T-cell (primary cell): Measurements from ENCODE around the gene LGALSL. TPM values are rescaled to one million over a fixed set of nuclear protein-coding genes. Genes with fewer than 3 reads are reported as not detected.

Experiments used
- ATAC-seq, 4 experiments: fragments of 200-7000 bp in 3 of 4; fragments of 150-1000 bp in 1 of 4; cut with Tn5 transposase; replicated peaks in 1 of 4; 1 replicate in 3 of 4; 2 replicates in 1 of 4; pipeline ENCODE4 v1.10.0; 2021; ENCODE audit warnings: moderate library complexity in 3 of 4, mild to moderate bottlenecking in 2 of 4, moderate number of reproducible peaks in 1 of 4
- CTCF ChIA-PET, 2 donors: fragments of 300-600 bp; sonication (Branson Sonifier 250); formaldehyde crosslinking; loops; one replicate each; lab custom pipeline; 2022; ENCODE audit warnings: antibody characterized with exemption in 2 of 2; lab: Charles Lee
- POLR2A ChIA-PET, 2 donors: fragments of 300-600 bp; sonication (Branson Sonifier 250); formaldehyde crosslinking; loops; one replicate each; lab custom pipeline; 2022; ENCODE audit warnings: antibody characterized with exemption in 2 of 2; lab: Charles Lee
- DNase-seq, 35 experiments: peaks; one replicate each; pipeline versions ENCODE4 v3.0.0 to v3.0.0-alpha.2; 2013 to 2023
- H3K27ac ChIP-seq: one replicate; pipeline ENCODE4 v1.5.1; 2013; ENCODE audit warnings: low read length
- H3K27me3 ChIP-seq, 2 experiments: replicated peaks in 1 of 2; 1 replicate in 1 of 2; 2 replicates in 1 of 2; pipeline versions ENCODE4 v1.6.1 to v1.7.0; 2013; ENCODE audit warnings: low read length in 1 of 2, mixed read lengths in 1 of 2; ENCODE audit not compliant: control insufficient read depth in 2 of 2, insufficient read depth in 2 of 2; ENCODE audit errors: extremely low read depth in 1 of 2
- H3K36me3 ChIP-seq, 2 donors: 1 replicate in 1 of 2; 2 replicates in 1 of 2; pipeline versions ENCODE4 v1.6.1 to v1.7.0; 2013; ENCODE audit warnings: low read length in 1 of 2; ENCODE audit not compliant: control insufficient read depth in 2 of 2, insufficient read depth in 1 of 2; ENCODE audit errors: extremely low read depth in 1 of 2
- H3K4me1 ChIP-seq, 2 experiments: 1 replicate in 1 of 2; 2 replicates in 1 of 2; pipeline versions ENCODE4 v1.6.1 to v1.7.0; 2013; ENCODE audit warnings: low read length in 2 of 2, mixed read lengths in 1 of 2; ENCODE audit not compliant: insufficient read depth in 2 of 2, control insufficient read depth in 1 of 2; ENCODE audit errors: extremely low read depth in 1 of 2
- H3K4me3 ChIP-seq, 2 donors: 1 replicate in 1 of 2; 2 replicates in 1 of 2; pipeline versions ENCODE4 v1.5.1 to v1.7.0; 2013; ENCODE audit warnings: mild to moderate bottlenecking in 2 of 2, low read length in 1 of 2, moderate library complexity in 1 of 2; ENCODE audit not compliant: control insufficient read depth in 1 of 2; ENCODE audit errors: extremely low read depth in 1 of 2
- H3K9me3 ChIP-seq: 2 replicates; pipeline ENCODE4 v1.7.0; 2013
- H3K27ac Mint-ChIP-seq, 2 donors: one replicate each; pipeline ENCODE4 v1.8.0; 2020 to 2021; ENCODE audit warnings: mild to moderate bottlenecking in 2 of 2, mixed read lengths in 2 of 2
- H3K27me3 Mint-ChIP-seq, 2 donors: one replicate each; pipeline ENCODE4 v1.8.0; 2021 to 2022; ENCODE audit warnings: mixed read lengths in 2 of 2
- H3K36me3 Mint-ChIP-seq: one replicate; pipeline ENCODE4 v1.8.0; 2021; ENCODE audit warnings: mixed read lengths
- H3K4me1 Mint-ChIP-seq, 3 donors: one replicate each; pipeline ENCODE4 v1.8.0; 2020 to 2022; ENCODE audit warnings: mixed read lengths in 3 of 3, mild to moderate bottlenecking in 1 of 3
- H3K4me3 Mint-ChIP-seq, 3 donors: one replicate each; pipeline ENCODE4 v1.8.0; 2020 to 2022; ENCODE audit warnings: mild to moderate bottlenecking in 3 of 3, mixed read lengths in 3 of 3, moderate library complexity in 3 of 3
- H3K9me3 Mint-ChIP-seq, 3 donors: one replicate each; pipeline ENCODE4 v1.8.0; 2020 to 2022; ENCODE audit warnings: mixed read lengths in 3 of 3
- WGBS: methylation state at CpG from one replicate; pipeline ENCODE4 v1.1.5; 2013; ENCODE audit warnings: missing lambda C conversion rate; ENCODE audit not compliant: insufficient coverage; 5-methylcytosine and 5-hydroxymethylcytosine counted together
- total RNA-seq, 35 experiments: library from RNA in 6 of 35; stranded (reverse) in 6 of 35; fragments of 120-200 nt in 1 of 35; gene quantifications; one replicate each; pipeline versions ENCODE4 v1.2.1 to v1.2.4 and lab custom pipeline; 2013 to 2026

The LGALSL gene
- total RNA-seq, 5 donors from 2014 or later (not counting 1 experiment from before 2014, with no cell fraction given) = 0.21 to 1.0 (median 0.57) TPM

GRCh38 chr2:64485961-64486360, 32.0 kb downstream of the LGALSL start:
- 96% methylated on average over 5 of the region's 8 CpGs for WGBS
- H3K27me3 Mint-ChIP-seq = peaks cover 1 to 5% of the 10 kb centered on the region in 2 donors
- H3K4me3 ChIP-seq = no peak overlapping the region
- no peak overlapping the region for H3K27ac Mint-ChIP-seq
- no peak overlapping the region for H3K27ac ChIP-seq
- peaks cover 9 to 15% (median 13%) of the 10 kb centered on the region in 3 donors for H3K4me1 Mint-ChIP-seq
- DNase-seq = no peak
- no peak overlapping the region for H3K4me3 Mint-ChIP-seq
- POLR2A ChIA-PET = no interaction called here
- peaks cover 0 to 10% of the 10 kb centered on the region in 2 experiments for H3K27me3 ChIP-seq
- CTCF ChIA-PET = interaction anchor here (0.5 to 5.7 kb wide), 7 partner anchors 154 to 447 kb away, joined by 3 to 62 read pairs (median 4); no protein-coding TSS in a partner anchor
- ATAC-seq = no peak
- no peaks in the 10 kb centered on the region for H3K36me3 Mint-ChIP-seq
- no peaks in the 10 kb centered on the region for H3K36me3 ChIP-seq
- H3K4me1 ChIP-seq = peaks cover 4 to 15% of the 10 kb centered on the region in 2 experiments
- H3K9me3 ChIP-seq = no peaks in the 10 kb centered on the region
- H3K9me3 Mint-ChIP-seq = no peaks in the 10 kb centered on the region

DNA sequence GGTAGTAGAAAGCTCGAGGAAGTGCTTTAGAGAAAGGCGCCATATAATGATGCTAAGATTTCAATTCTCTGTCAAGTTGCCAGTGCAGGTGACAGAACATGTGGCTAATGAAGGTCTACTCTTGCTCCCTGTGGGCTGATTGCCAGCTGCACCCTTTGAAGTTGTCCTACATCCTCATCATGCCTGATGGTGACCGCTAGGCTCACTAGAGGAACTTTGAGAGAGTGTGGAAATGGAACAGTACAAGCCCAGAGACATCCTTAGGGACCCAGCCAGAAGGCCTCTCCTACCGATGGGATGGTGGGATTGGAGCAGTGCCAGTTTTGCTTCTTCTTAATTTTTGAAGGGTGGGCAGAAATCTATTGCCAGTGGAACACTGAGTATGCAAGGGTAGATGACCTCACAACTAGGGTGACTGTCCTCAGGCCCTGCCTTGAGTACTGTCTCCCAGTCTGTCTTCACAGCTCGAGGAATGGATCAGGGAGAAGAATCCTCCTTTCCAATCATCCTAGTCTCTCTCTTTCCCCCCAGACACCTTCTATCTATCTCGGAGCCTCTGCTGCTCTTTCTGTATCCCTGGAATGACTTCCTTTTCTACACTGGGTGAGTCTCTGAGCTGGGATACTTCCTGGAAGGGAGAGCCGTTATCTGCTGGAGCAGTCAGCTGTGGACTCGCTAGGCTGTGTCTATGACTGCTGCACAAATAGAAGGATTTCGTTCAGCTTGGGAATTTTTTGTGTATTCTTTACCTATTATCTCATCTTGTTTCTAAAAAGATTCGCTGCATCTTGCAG, 33.5 kb downstream of the LGALSL start:
- 62% methylated on average over 4 of the region's 10 CpGs for WGBS
- H3K9me3 Mint-ChIP-seq = no peaks in the 10 kb centered on the region
- H3K27ac Mint-ChIP-seq = no peak overlapping the region
- CTCF ChIA-PET = interaction anchor here (0.5 to 5.7 kb wide), 25 partner anchors 7 to 814 kb away, joined by 3 to 62 read pairs (median 3); partner anchors contain the start of gene AFTPH (in 1 of the 2)
- H3K4me3 Mint-ChIP-seq = no peak overlapping the region
- no peak overlapping the region for H3K4me3 ChIP-seq
- no peak for DNase-seq
- H3K4me1 ChIP-seq = peaks cover 4 to 15% of the 10 kb centered on the region in 2 experiments
- no peaks in the 10 kb centered on the region for H3K36me3 Mint-ChIP-seq
- H3K9me3 ChIP-seq = no peaks in the 10 kb centered on the region
- ATAC-seq = peak in 1 of 4 experiments; percentile 14
- H3K27me3 ChIP-seq = peaks cover 0 to 10% of the 10 kb centered on the region in 2 experiments
- peaks cover 9 to 15% (median 13%) of the 10 kb centered on the region in 3 donors for H3K4me1 Mint-ChIP-seq
- POLR2A ChIA-PET = interaction anchor here (0.6 to 1.0 kb wide), 3 partner anchors 18 to 383 kb away, joined by 3 read pairs; no protein-coding TSS in a partner anchor
- H3K27ac ChIP-seq = no peak overlapping the region
- H3K27me3 Mint-ChIP-seq = peaks cover 1 to 5% of the 10 kb centered on the region in 2 donors
- H3K36me3 ChIP-seq = no peaks in the 10 kb centered on the region

GRCh38 chr2:64488050-64488974, 34.4 kb downstream of the LGALSL start:
- no peaks in the 10 kb centered on the region for H3K9me3 Mint-ChIP-seq
- H3K4me1 Mint-ChIP-seq = peaks cover 9 to 15% (median 13%) of the 10 kb centered on the region in 3 donors
- WGBS = 92% methylated on average over 10 of the region's 20 CpGs

GRCh38 chr2:64489081-64489751, 35.3 kb downstream of the LGALSL start:
- no peaks in the 10 kb centered on the region for H3K9me3 ChIP-seq
- ChIA-PET POLR2A (no interaction called here), CTCF (interaction anchor here (1.7 to 5.7 kb wide), 4 partner anchors 158 to 440 kb away, joined by 10 to 62 read pairs (median 32); no protein-coding TSS in a partner anchor)
- H3K4me1 ChIP-seq = peaks cover 4 to 15% of the 10 kb centered on the region in 2 experiments
- Mint-ChIP-seq H3K9me3 (no peaks in the 10 kb centered on the region), H3K4me3 (no peak overlapping the region), H3K27me3 (peaks cover 1 to 5% of the 10 kb centered on the region in 2 donors), H3K4me1 (peaks cover 9 to 15% (median 13%) of the 10 kb centered on the region in 3 donors), H3K36me3 (no peaks in the 10 kb centered on the region), H3K27ac (no peak overlapping the region)
- H3K27me3 ChIP-seq = peaks cover 0 to 10% of the 10 kb centered on the region in 2 experiments
- no peak for DNase-seq
- H3K36me3 ChIP-seq = no peaks in the 10 kb centered on the region
- WGBS = 93% methylated on average over 2 of the region's 5 CpGs
- ATAC-seq = no peak
- H3K27ac ChIP-seq = no peak overlapping the region
- H3K4me3 ChIP-seq = no peak overlapping the region

More at GRCh38 chr2:64488050-64488974, 34.4 kb downstream of the LGALSL start:
- peak; percentile 36 to 86 (median 70) for DNase-seq
- Histone ChIP-seq H3K4me1 (peaks cover 4 to 15% of the 10 kb centered on the region in 2 experiments), H3K4me3 (no peak overlapping the region), H3K36me3 (no peaks in the 10 kb centered on the region), H3K27me3 (peaks cover 0 to 10% of the 10 kb centered on the region in 2 experiments), H3K27ac (no peak overlapping the region), H3K9me3 (no peaks in the 10 kb centered on the region)
- ATAC-seq = peak; percentile 76 to 87 (median 78)
- H3K4me3 Mint-ChIP-seq = no peak overlapping the region
- H3K27me3 Mint-ChIP-seq = peaks cover 1 to 5% of the 10 kb centered on the region in 2 donors
- CTCF ChIA-PET = interaction anchor here (0.5 to 5.7 kb wide), 27 partner anchors 8 to 813 kb away, joined by 3 to 62 read pairs (median 3); partner anchors contain the start of gene AFTPH (in 1 of the 2)
- no peaks in the 10 kb centered on the region for H3K36me3 Mint-ChIP-seq
- no peak overlapping the region for H3K27ac Mint-ChIP-seq
- POLR2A ChIA-PET = interaction anchor here (0.6 to 1.0 kb wide), 3 partner anchors 18 to 384 kb away, joined by 3 read pairs; no protein-coding TSS in a partner anchor

GRCh38 chr2:64491426-64491825, 37.5 kb downstream of the LGALSL start:
- H3K4me3 ChIP-seq = no peak overlapping the region
- POLR2A ChIA-PET = interaction anchor here in 1 of 2 donors (0.7 kb wide), 1 partner anchor 42 kb away, joined by 3 read pairs; no protein-coding TSS in a partner anchor
- no peaks in the 10 kb centered on the region for H3K36me3 ChIP-seq
- H3K4me1 Mint-ChIP-seq = peaks cover 9 to 15% (median 13%) of the 10 kb centered on the region in 3 donors
- no peak overlapping the region for H3K27ac Mint-ChIP-seq
- DNase-seq (no peak), ATAC-seq (no peak)
- no peaks in the 10 kb centered on the region for H3K9me3 Mint-ChIP-seq
- peaks cover 0 to 10% of the 10 kb centered on the region in 2 experiments for H3K27me3 ChIP-seq
- peaks cover 4 to 15% of the 10 kb centered on the region in 2 experiments for H3K4me1 ChIP-seq
- no peak overlapping the region for H3K27ac ChIP-seq
- no peaks in the 10 kb centered on the region for H3K36me3 Mint-ChIP-seq
- CTCF ChIA-PET = interaction anchor here in 1 of 2 donors (0.6 kb wide), 1 partner anchor 179 kb away, joined by 6 read pairs; no protein-coding TSS in a partner anchor
- no peak overlapping the region for H3K4me3 Mint-ChIP-seq
- H3K9me3 ChIP-seq = no peaks in the 10 kb centered on the region
- WGBS = no CpG with 5 or more reads among the region's 4 CpGs
- H3K27me3 Mint-ChIP-seq = peaks cover under 1 to 5% of the 10 kb centered on the region in 2 donors
